ENCODE data around the gene MT1E. TPM values are rescaled to one million over a fixed set of nuclear protein-coding genes. Genes with fewer than 3 reads are reported as not detected.

The MT1E gene
- total and polyA plus RNA-seq, 8 donors, result 16.1 to 1,956 (median 434) TPM

DNA sequence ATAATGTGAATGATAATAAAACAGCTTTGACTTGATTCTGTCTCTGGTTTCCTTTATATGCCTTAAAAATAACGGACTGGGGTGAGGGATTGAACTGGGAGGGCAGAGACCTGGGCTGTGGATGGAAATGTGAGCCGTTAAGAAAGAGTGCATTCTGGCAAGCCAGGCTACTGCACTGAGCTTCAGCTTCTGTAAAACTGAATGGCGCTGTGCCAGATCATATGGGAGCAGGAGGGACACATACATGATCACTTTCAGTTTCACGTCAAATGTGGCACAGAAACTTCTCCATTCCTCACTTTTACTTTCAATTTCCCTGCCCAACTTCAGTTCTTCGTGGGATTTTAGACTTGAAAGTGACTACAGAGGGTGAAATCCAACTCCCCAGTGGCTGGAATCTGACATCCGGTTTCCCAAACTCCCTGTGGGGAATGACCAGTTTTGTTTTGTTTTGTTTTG lies 16.1 kb upstream of the MT1E start:
- Histone ChIP-seq H3K36me3 (no peaks in the 10 kb centered on the region), H3K9me3 (no peaks in the 10 kb centered on the region)
- WGBS, 5 donors, result 0 to 1% (median 1%) methylated on average over 6 of the region's 6 CpGs

DNA sequence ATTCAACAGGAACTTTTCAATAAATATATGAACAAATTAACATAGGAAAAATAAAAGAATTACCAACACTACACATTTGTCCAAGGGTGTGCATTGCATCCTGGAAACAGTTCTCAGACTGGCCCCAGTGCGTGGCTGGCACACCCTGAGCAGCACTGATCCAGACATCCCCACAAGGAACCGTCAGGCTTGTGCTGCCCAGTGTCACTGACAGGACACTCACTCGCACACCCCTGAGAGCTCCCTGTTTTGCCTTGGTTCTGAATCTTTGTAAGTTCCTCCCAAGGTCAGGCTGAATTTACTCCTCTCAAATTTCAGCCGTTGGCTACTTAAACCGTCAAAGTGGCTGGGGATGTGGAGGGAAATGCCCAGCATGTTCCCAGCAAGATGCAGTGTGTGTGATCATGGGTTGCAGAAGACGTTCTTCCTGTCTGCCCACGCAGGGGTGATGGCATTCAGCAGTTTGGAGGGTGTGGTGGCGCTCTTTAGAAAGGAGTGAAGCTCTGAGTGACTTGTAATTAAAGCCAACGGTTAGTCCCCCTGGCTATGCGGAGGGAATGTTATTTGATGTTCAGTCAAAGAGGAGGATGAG lies 15.5 kb upstream of the MT1E start:
- Histone ChIP-seq H3K27me3 (no peaks in the 10 kb centered on the region), H3K4me3 (peak overlapping the region; percentile 58 to 78 (median 66)), H3K9me3 (no peaks in the 10 kb centered on the region), H3K4me1 (peaks cover 35 to 63% (median 52%) of the 10 kb centered on the region in 4 donors), H3K27ac (peak overlapping the region; percentile 85 to 96 (median 92)), H3K36me3 (no peaks in the 10 kb centered on the region)
- DNase-seq, result peak; percentile 47 to 70
- intact Hi-C loops (cut with DNase I; ENCODE audit: low total_unique reads), result no loop called here
- 17 to 20% (median 18%) methylated on average over 10 of the region's 10 CpGs for WGBS, 5 donors
- TF ChIP-seq POLR2A (IDR thresholded peaks at IDR 0.05) (no peak), POLR2AphosphoS5 (IDR thresholded peaks at IDR 0.05) (peak; percentile 50 to 86 (median 61)), EP300 (IDR thresholded peaks at IDR 0.05) (peak; percentile 67)

More for the DNA sequence above, 16.1 kb upstream of the MT1E start:
- Histone ChIP-seq H3K27me3 (no peaks in the 10 kb centered on the region), H3K27ac (peak overlapping the region; percentile 88 to 96 (median 92)), H3K4me1 (peaks cover 35 to 57% (median 52%) of the 10 kb centered on the region in 4 donors), H3K4me3 (peak overlapping the region; percentile 58 to 78 (median 66))
- peak; percentile 81 to 95 for DNase-seq
- TF ChIP-seq POLR2AphosphoS5 (IDR thresholded peaks at IDR 0.05) (peak; percentile 35 to 83 (median 77)), EP300 (IDR thresholded peaks at IDR 0.05) (no peak)
- intact Hi-C loops (cut with DNase I; ENCODE audit: low total_unique reads), result no loop called here

DNA sequence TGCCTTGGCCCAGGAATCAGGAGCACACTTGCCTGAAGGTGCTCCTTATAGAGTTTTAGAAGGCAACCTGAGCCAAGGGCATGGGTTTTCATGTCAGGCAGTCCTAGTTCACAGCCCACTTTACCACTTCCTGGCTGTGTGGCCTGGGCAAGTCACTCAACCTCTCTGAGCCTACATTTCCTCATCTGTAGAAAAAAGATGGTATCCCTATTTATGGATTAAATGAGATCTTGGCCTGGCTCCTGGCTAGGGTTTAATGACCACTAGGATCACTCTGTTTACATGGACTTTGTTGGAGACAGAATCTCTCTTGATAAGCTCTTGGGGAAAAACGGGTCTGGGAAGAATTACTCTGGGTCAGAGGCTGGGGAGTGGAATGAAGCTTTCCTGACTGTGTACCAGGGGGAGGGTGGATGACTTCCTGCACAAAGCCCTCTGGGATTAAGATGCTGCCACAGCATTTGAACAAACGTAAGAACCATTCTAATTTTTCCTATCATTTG lies 14.9 kb upstream of the MT1E start:
- peak in 1 of 2 donors; percentile 41 for DNase-seq
- 11 to 47% (median 34%) methylated on average over 2 of the region's 2 CpGs for WGBS, 5 donors
- Histone ChIP-seq H3K27ac (peak overlapping the region; percentile 85 to 96 (median 92)), H3K4me3 (peak overlapping the region in 3 of 4 donors; percentile 58 to 78 (median 65)), H3K4me1 (peaks cover 35 to 69% (median 52%) of the 10 kb centered on the region in 4 donors), H3K36me3 (no peaks in the 10 kb centered on the region), H3K27me3 (no peaks in the 10 kb centered on the region), H3K9me3 (no peaks in the 10 kb centered on the region)
- TF ChIP-seq EP300 (IDR thresholded peaks at IDR 0.05), result no peak
- TF ChIP-seq POLR2A (IDR thresholded peaks at IDR 0.05), result no peak
- no peak for TF ChIP-seq POLR2AphosphoS5 (IDR thresholded peaks at IDR 0.05)
- TF ChIP-seq, protein P1, sequence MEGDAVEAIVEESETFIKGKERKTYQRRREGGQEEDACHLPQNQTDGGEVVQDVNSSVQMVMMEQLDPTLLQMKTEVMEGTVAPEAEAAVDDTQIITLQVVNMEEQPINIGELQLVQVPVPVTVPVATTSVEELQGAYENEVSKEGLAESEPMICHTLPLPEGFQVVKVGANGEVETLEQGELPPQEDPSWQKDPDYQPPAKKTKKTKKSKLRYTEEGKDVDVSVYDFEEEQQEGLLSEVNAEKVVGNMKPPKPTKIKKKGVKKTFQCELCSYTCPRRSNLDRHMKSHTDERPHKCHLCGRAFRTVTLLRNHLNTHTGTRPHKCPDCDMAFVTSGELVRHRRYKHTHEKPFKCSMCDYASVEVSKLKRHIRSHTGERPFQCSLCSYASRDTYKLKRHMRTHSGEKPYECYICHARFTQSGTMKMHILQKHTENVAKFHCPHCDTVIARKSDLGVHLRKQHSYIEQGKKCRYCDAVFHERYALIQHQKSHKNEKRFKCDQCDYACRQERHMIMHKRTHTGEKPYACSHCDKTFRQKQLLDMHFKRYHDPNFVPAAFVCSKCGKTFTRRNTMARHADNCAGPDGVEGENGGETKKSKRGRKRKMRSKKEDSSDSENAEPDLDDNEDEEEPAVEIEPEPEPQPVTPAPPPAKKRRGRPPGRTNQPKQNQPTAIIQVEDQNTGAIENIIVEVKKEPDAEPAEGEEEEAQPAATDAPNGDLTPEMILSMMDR (IDR thresholded peaks at IDR 0.05), result no peak
- intact Hi-C loops (cut with DNase I; ENCODE audit: low total_unique reads), result no loop called here

DNA sequence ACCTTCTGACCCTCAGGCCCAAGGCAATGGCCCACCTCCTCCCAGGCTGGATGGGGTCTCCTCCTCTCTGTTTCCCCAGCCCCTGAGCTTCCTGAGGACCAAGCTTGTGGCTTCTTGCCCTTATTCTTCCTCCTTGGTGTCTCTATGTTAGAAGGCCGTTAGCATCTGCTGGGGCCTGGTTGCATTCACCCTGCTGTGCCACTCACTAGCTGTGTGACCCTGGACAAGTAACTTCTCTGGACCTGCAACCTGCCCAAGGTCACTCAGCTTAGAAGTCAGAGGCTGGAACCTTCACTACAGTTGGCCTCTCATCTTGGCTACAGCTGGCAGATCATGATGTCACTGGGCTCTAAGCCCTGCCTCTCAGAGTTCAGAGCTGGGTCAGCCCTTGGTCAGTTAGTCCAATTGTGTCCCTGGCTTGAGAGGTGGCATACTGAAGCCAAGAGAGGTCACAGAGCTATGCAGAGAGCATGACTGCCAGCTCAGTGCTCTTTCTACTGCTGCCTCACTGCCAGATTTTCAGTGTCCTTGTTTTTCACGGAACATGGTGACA lies 14.2 kb upstream of the MT1E start:
- H3K4me3 ChIP-seq, result no peak overlapping the region
- intact Hi-C loops (cut with DNase I; ENCODE audit: low total_unique reads), result no loop called here
- peak; percentile 26 to 69 for DNase-seq

DNA sequence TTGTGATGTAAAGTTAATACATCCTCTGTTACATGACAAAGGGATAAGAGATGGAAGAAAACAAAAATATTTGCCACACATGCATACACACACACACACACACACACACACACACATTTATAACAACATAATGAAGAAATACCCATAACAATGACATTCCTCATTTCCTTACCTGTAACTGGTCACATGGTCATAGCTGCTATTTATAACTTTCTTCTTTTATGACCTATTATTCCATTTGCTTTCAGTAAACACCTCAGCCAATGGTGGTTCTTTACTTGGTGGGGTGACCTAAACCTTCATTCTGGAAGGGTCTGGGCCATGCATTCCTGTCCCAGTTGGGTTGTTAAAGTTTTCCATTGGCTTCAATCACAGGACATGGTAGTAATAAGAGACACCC lies 11.9 kb upstream of the MT1E start:
- Histone ChIP-seq H3K4me3 (no peak overlapping the region), H3K4me1 (peaks cover 35 to 69% (median 49%) of the 10 kb centered on the region in 4 donors), H3K27me3 (peaks cover 0 to 17% (median 0%) of the 10 kb centered on the region in 3 donors), H3K9me3 (no peaks in the 10 kb centered on the region), H3K36me3 (no peaks in the 10 kb centered on the region), H3K27ac (no peak overlapping the region)
- intact Hi-C loops (cut with DNase I; ENCODE audit: low total_unique reads), result no loop called here
- TF ChIP-seq POLR2A (IDR thresholded peaks at IDR 0.05) (no peak), EP300 (IDR thresholded peaks at IDR 0.05) (no peak), POLR2AphosphoS5 (IDR thresholded peaks at IDR 0.05) (no peak)
- TF ChIP-seq, protein P1 (IDR thresholded peaks at IDR 0.05), result no peak
- DNase-seq, result no peak

More for the DNA sequence above, 14.2 kb upstream of the MT1E start:
- TF ChIP-seq POLR2AphosphoS5 (IDR thresholded peaks at IDR 0.05) (peak; percentile 5 to 58 (median 8)), POLR2A (IDR thresholded peaks at IDR 0.05) (no peak)
- Histone ChIP-seq H3K27me3 (no peaks in the 10 kb centered on the region), H3K4me1 (peaks cover 35 to 67% (median 50%) of the 10 kb centered on the region in 4 donors), H3K36me3 (no peaks in the 10 kb centered on the region), H3K9me3 (no peaks in the 10 kb centered on the region), H3K27ac (peak overlapping the region; percentile 66 to 96 (median 92))
- 54 to 73% (median 59%) methylated on average over 2 of the region's 2 CpGs for WGBS, 5 donors
